HG02763 (cell line): Measurements from ENCODE around the gene RARB.

Source experiments
- ATAC-seq: cut with Tn5 transposase; IDR thresholded peaks from one replicate; pipeline ENCODE4 v1.9.1; 2021; ENCODE audit warnings: mild to moderate bottlenecking, moderate library complexity; ENCODE audit not compliant: unreplicated experiment

The RARB gene

DNA sequence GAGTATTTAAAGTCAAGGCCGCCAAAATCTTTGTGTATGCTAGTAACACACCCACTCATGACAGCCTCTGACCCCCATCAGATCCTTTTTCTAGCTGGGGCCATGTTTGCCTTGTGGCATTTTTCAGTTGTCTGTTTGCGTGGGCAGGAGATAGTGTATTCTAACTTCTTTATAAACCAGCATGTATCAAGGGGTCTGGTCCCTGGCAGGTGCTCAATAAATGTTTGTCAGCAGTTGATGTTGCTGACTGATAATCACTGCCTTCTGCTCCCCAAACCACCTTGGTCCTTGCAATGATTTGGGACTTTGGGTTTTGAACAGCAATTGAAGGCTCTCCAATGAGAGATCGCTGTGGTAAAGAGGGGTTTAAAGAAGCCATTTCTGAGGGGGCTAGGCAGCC lies 19.2 kb downstream of the RARB start:
- ATAC-seq = no peak

GRCh38 chr3:25447925-25448324 lies 19.9 kb downstream of the RARB start:
- no peak for ATAC-seq

- ATAC-seq = no peak
These were observed 21.0 kb downstream of the RARB start for GRCh38 chr3:25448750-25449692.

DNA sequence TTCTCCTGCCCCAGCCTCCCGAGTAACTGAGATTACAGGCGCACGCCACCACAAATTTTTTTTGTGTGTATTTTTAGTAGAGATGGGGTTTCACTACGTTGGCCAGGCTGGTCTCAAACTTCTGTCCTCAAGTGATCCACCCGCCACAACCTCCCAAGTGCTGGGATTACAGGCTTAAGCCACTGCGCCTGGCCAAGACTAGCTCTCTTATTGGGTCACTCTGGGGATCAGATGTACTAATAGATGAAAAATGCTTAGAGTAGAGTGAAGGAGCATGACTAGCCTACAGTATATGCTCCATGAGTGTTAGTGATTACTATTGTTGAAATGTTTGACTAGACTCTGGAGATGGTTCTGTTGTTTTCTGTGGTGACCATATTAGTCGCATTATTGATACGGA lies 21.8 kb downstream of the RARB start:
- ATAC-seq = no peak

DNA sequence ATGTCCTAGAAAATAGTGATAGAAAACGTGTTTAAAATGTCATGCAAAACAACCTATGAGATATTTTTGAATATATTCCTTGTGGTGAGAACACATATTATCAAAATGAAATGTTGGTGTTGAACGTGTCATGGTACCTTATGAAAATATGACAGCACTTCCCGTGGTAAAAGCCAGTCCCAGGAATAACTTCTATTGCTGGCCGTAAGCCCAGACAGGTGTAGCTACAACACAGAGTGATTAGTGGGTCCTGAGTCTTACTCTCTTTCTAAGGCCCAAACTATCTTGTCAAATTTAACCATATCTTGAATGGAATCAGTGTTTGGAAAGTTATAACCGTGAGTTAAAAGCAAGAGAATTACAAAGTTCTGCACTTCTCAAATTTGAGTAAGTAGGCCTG lies 24.1 kb downstream of the RARB start:
- ATAC-seq = no peak

DNA sequence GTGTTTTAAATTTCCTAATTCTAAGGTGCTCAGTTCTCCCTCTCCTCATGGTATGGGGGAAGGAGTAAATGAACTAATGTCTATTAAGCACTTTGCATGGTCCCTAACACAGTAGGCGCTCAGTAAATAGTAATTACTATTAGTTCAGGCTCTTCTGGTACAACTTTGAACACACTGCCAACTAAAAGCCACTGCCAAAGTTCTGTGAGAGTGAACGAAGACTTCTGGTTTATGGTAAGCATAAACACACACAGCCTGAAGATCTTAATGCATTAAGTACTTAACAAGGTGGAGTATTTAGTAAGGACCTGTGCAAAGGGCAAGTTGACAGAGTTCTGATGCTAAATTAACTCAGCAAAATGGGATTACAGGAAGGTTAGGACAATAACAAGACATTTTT lies 24.7 kb downstream of the RARB start:
- no peak for ATAC-seq

DNA sequence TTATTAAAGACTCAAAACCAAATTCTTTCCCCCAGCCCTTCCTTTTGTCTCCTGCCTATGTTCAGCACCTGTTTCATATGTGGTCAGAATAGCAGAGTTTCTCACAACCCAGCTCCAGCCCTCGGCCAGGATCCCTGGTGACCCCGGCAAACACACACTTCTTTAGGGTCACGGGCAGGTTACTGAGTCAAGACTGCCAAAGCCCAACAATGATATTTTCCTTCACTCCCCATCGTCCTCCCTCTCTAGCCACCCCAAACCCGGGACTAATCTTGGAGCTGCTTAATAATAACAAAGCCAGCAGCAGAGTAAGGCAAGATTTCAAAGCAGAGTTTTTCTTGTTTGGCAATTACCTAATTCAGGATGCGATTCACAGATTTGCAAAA lies 25.5 kb downstream of the RARB start:
- no peak for ATAC-seq

DNA sequence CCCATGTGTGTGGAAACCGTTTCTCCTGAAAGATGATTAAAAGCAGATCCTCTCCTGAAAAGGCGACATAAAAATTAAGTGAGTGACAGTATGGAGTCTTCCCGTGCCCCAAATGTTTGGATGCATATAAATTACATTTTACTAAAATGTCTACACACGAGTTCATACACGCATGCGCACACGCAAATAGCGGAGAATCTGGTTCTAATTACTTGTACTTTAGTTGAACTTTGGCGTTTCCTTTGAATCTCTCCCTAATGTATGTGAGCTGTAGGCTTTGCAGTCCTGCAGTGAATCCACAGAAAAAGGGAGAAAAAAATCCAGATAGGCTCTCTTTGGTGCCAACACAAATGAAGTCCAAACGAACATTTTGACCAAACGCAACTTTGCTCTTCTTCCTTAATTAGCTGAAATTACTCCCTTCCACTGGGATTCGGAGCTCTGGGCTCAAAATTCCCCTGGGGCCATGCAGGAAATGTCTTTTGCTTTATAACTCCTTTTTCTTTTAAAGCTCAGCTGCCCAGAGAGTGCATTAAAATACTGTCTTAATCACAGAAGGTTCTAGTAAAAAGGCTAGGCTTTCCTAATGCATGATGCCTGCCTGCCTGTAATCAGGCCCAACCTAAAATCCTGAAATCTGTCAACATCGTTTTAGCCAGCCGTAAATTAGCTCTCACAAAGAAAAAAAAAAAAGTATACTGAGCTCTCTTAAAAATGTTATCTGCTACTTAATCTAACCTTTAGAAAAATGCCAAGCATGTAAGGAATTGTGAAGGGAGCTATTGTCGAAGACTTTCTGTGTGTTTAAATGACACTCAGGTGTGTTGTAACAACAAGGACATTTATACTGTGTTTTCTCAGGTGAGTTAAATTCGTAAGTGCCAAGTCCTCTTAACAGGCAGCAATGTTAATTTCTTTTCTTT lies 26.2 kb downstream of the RARB start:
- ATAC-seq = no peak

- ATAC-seq = no peak
These were observed 27.5 kb downstream of the RARB start for GRCh38 chr3:25455441-25456132.

GRCh38 chr3:25456723-25457670 lies 28.9 kb downstream of the RARB start:
- no peak for ATAC-seq

GRCh38 chr3:25457671-25458419 lies 29.8 kb downstream of the RARB start:
- ATAC-seq = no peak

- no peak for ATAC-seq
These were observed 30.4 kb downstream of the RARB start for GRCh38 chr3:25458420-25458814.

GRCh38 chr3:25460751-25461150 lies 32.7 kb downstream of the RARB start:
- ATAC-seq = peak; percentile 97

GRCh38 chr3:25461946-25462345 lies 33.9 kb downstream of the RARB start:
- no peak for ATAC-seq

- ATAC-seq = no peak
These were observed 34.4 kb downstream of the RARB start for GRCh38 chr3:25462495-25462894.

DNA sequence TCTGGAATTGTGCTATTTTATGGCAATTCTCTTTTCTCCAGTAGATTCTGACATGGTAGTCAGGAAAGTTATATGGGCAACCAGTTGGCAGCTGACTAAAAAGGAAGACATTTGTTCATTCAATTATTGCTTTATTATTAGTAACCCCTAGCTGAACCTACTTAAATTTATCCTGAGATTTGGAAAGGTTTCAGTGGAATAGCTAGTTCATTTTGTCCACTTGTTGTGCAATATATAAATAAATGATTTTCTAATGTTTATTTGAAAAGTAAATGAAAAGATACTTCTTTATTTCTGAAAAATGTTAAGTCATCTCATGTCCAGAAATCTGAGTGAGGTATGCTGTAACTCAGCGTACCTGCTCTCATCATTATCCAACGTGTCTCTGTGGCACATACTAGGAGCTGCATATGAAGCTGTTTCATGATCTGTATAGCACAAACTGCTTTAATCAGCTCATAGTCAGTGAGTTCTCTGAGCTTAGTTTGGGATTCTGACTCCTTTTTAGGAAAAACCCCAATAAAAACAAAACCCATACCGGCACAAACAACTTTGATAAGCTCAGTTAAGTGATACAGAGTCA lies 35.9 kb downstream of the RARB start:
- no peak for ATAC-seq

- ATAC-seq = no peak
These were observed 37.3 kb downstream of the RARB start for GRCh38 chr3:25465266-25465860.

GRCh38 chr3:25468866-25469319 lies 40.8 kb downstream of the RARB start:
- no peak for ATAC-seq
